ENCODE measurements around the gene TTC27. TPM values are rescaled to one million over a fixed set of nuclear protein-coding genes. Genes with fewer than 3 reads are reported as not detected.

TTC27 gene
- total RNA-seq, 2 donors from 2014 or later = 5.9 to 6.0 TPM

GRCh38 chr2:32715391-32715841 lies 87.6 kb downstream of the TTC27 start:
- Histone ChIP-seq H3K4me1 (peaks cover 0 to 49% of the 10 kb centered on the region in 2 donors), H3K9me3 (no peaks in the 10 kb centered on the region), H3K27me3 (no peaks in the 10 kb centered on the region), H3K4me3 (no peak overlapping the region), H3K27ac (peak overlapping the region; percentile 9 to 80), H3K36me3 (no peaks in the 10 kb centered on the region)
- DNase-seq (ENCODE audit: low spot score) = no peak
- TF ChIP-seq, protein P1, sequence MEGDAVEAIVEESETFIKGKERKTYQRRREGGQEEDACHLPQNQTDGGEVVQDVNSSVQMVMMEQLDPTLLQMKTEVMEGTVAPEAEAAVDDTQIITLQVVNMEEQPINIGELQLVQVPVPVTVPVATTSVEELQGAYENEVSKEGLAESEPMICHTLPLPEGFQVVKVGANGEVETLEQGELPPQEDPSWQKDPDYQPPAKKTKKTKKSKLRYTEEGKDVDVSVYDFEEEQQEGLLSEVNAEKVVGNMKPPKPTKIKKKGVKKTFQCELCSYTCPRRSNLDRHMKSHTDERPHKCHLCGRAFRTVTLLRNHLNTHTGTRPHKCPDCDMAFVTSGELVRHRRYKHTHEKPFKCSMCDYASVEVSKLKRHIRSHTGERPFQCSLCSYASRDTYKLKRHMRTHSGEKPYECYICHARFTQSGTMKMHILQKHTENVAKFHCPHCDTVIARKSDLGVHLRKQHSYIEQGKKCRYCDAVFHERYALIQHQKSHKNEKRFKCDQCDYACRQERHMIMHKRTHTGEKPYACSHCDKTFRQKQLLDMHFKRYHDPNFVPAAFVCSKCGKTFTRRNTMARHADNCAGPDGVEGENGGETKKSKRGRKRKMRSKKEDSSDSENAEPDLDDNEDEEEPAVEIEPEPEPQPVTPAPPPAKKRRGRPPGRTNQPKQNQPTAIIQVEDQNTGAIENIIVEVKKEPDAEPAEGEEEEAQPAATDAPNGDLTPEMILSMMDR (IDR thresholded peaks at IDR 0.05) = no peak

DNA sequence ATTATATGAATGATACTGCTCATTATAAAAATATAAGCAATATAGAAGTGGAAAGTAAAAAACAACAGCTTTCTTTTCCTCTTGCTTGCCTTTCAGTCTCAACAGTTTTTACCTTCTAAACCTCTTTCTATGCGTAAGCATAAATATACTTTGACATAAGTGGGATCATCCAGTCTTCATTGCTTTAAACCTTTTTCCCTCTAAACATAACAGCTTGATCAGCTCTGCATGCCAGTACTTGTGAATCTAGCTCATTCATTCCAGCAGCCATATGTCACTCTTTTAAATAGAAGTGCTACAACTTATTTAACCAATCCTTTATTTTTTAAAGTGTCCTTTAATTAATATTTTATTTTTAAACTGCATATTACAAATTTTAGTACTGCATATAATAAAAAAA lies 88.1 kb downstream of the TTC27 start:
- Histone ChIP-seq H3K9me3 (no peaks in the 10 kb centered on the region), H3K27me3 (no peaks in the 10 kb centered on the region), H3K4me3 (no peak overlapping the region), H3K36me3 (no peaks in the 10 kb centered on the region), H3K27ac (peak overlapping the region; percentile 9 to 80), H3K4me1 (peaks cover 2 to 55% of the 10 kb centered on the region in 2 donors)
- no peak for DNase-seq (ENCODE audit: low spot score)
- TF ChIP-seq, protein P1 (IDR thresholded peaks at IDR 0.05) = no peak

GRCh38 chr2:32716598-32716997 lies 88.7 kb downstream of the TTC27 start:
- Histone ChIP-seq H3K27ac (peak overlapping the region; percentile 9 to 80), H3K27me3 (no peaks in the 10 kb centered on the region), H3K36me3 (no peaks in the 10 kb centered on the region), H3K4me3 (no peak overlapping the region), H3K4me1 (peaks cover 3 to 49% of the 10 kb centered on the region in 2 donors), H3K9me3 (no peaks in the 10 kb centered on the region)
- DNase-seq (ENCODE audit: low spot score) = no peak
- TF ChIP-seq, protein P1 (IDR thresholded peaks at IDR 0.05) = no peak

- no peak for DNase-seq (ENCODE audit: low spot score)
- H3K4me3 ChIP-seq = no peak overlapping the region
- TF ChIP-seq, protein P1 (IDR thresholded peaks at IDR 0.05) = no peak
- H3K4me1 ChIP-seq = peaks cover 3 to 32% of the 10 kb centered on the region in 2 donors
- peak overlapping the region in 1 of 2 donors; percentile 87 for H3K27ac ChIP-seq
- no peaks in the 10 kb centered on the region for H3K9me3 ChIP-seq
- H3K36me3 ChIP-seq = no peaks in the 10 kb centered on the region
- H3K27me3 ChIP-seq = no peaks in the 10 kb centered on the region
These were observed 90.9 kb downstream of the TTC27 start for GRCh38 chr2:32718752-32719151.

GRCh38 chr2:32719430-32719829 lies 91.6 kb downstream of the TTC27 start:
- H3K4me1 ChIP-seq = peaks cover 3 to 32% of the 10 kb centered on the region in 2 donors

More at GRCh38 chr2:32719430-32719829, 91.6 kb downstream of the TTC27 start:
- Histone ChIP-seq H3K9me3 (no peaks in the 10 kb centered on the region), H3K27ac (peak overlapping the region; percentile 65 to 87), H3K4me3 (no peak overlapping the region), H3K36me3 (no peaks in the 10 kb centered on the region), H3K27me3 (no peaks in the 10 kb centered on the region)
- no peak for DNase-seq (ENCODE audit: low spot score)
- TF ChIP-seq, protein P1 (IDR thresholded peaks at IDR 0.05) = no peak
